Neural progenitor cell (in vitro differentiated cells): Measurements from ENCODE around the gene SERBP1. TPM values are rescaled to one million over a fixed set of nuclear protein-coding genes. Genes with fewer than 3 reads are reported as not detected.
"Not testable (repeated sequence)": the region's sequence is repeated elsewhere in the genome, so short reads cannot be mapped to it uniquely, and the experiment has no call there.

Source experiments
- DNase-seq: peaks from one replicate; pipeline ENCODE4 v3.0.0-alpha.2; 2016; ENCODE audit warnings: low spot score
- H2AFZ ChIP-seq: fragments of 200-600 bp; sonication (generic); replicated peaks from 2 replicates; pipeline ENCODE4 v1.6.1; 2016; ENCODE audit warnings: antibody characterized with exemption
- H3F3A ChIP-seq: fragments of 200-600 bp; sonication (generic); 2 replicates; pipeline ENCODE4 v1.6.1; 2016; ENCODE audit warnings: antibody characterized with exemption, low read depth
- H3K27ac ChIP-seq: fragments of 200-600 bp; sonication (generic); 2 replicates; pipeline ENCODE4 v1.5.1; 2016; ENCODE audit warnings: mild to moderate bottlenecking
- H3K27me3 ChIP-seq: fragments of 200-600 bp; sonication (generic); 2 replicates; pipeline ENCODE4 v1.6.1; 2016; ENCODE audit warnings: mild to moderate bottlenecking, moderate library complexity
- H3K36me3 ChIP-seq: fragments of 200-600 bp; sonication (generic); 2 replicates; pipeline ENCODE4 v1.5.1; 2016
- H3K4me1 ChIP-seq: fragments of 200-600 bp; sonication (generic); 2 replicates; pipeline ENCODE4 v1.6.1; 2016; ENCODE audit warnings: mixed run types
- H3K4me2 ChIP-seq: fragments of 200-600 bp; sonication (generic); 2 replicates; pipeline ENCODE4 v1.6.1; 2016
- H3K4me3 ChIP-seq: fragments of 200-600 bp; sonication (generic); 2 replicates; pipeline ENCODE4 v1.5.1; 2016
- H3K79me2 ChIP-seq: fragments of 200-600 bp; sonication (generic); 2 replicates; pipeline ENCODE4 v1.6.1; 2016; ENCODE audit warnings: low read depth
- H3K9ac ChIP-seq: fragments of 200-600 bp; sonication (generic); 2 replicates; pipeline ENCODE4 v1.6.1; 2016
- H3K9me3 ChIP-seq: fragments of 200-600 bp; sonication (generic); 2 replicates; pipeline ENCODE4 v1.5.1; 2016; ENCODE audit warnings: low read depth
- H4K20me1 ChIP-seq: fragments of 200-600 bp; sonication (generic); 2 replicates; pipeline ENCODE4 v1.6.1; 2016; ENCODE audit warnings: low read depth
- H3K27ac Mint-ChIP-seq: 3 replicates; pipeline ENCODE4 v1.8.0; 2021; ENCODE audit warnings: mixed read lengths
- H3K27me3 Mint-ChIP-seq: 2 replicates; pipeline ENCODE4 v1.8.0; 2022; ENCODE audit warnings: low read depth, mild to moderate bottlenecking, inconsistent platforms, moderate library complexity, mixed read lengths; ENCODE audit not compliant: insufficient read depth
- H3K36me3 Mint-ChIP-seq: 3 replicates; pipeline ENCODE4 v1.8.0; 2021; ENCODE audit warnings: mixed read lengths
- H3K4me1 Mint-ChIP-seq: 3 replicates; pipeline ENCODE4 v1.8.0; 2021; ENCODE audit warnings: mixed read lengths
- H3K4me3 Mint-ChIP-seq: 3 replicates; pipeline ENCODE4 v1.8.0; 2021; ENCODE audit warnings: mild to moderate bottlenecking, moderate library complexity, mixed read lengths
- H3K9me3 Mint-ChIP-seq: 3 replicates; pipeline ENCODE4 v1.8.0; 2020; ENCODE audit warnings: mixed read lengths
- CTCF ChIP-seq: fragments of 200-600 bp; sonication (generic); IDR thresholded peaks from 2 replicates; pipeline ENCODE4 v1.5.1; 2017; ENCODE audit warnings: antibody characterized with exemption, mild to moderate bottlenecking
- EZH2 ChIP-seq: fragments of 200-600 bp; sonication (generic); IDR thresholded peaks from 2 replicates; pipeline ENCODE4 v1.6.1; 2017; ENCODE audit warnings: antibody characterized with exemption, mild to moderate bottlenecking, moderate library complexity
- EZH2phosphoT487 ChIP-seq: fragments of 200-600 bp; sonication (generic); IDR thresholded peaks from 2 replicates; pipeline ENCODE4 v1.6.1; 2017; ENCODE audit warnings: antibody characterized with exemption
- total RNA-seq: library from RNA; depleted of rRNA; stranded (reverse); fragments of >200 nt; gene quantifications from 2 replicates; pipeline ENCODE4 v1.2.3, GENCODE V29; 2015; ENCODE audit warnings: low replicate concordance

SERBP1 gene
- total RNA-seq, 1 donor from 2014 or later: 534 TPM

DNA sequence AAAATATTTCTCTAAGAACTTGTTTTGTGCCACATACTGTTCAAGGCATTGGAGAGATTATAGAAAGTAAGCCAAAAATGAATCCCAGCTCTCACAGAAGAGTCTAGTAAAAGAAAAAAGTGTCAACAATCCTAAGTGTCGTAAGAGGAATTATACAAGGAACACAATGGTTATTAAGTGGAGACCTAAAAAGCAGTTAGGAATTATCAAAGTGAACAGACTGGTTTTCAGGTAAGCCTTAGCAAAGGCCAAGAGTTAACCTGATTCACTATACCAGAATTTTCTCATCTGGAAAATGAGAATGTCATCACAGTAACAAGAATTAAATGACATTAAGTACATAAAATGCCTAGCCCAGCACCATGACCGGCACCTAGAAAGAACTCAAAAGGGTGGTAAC is 15.6 kb downstream of the SERBP1 start:
- H3K4me3 ChIP-seq: no peak overlapping the region
- H3K36me3 Mint-ChIP-seq: peaks cover 38% of the 10 kb centered on the region
- peaks cover 41% of the 10 kb centered on the region for H3K36me3 ChIP-seq

GRCh38 chr1:67413101-67413500 is 17.1 kb downstream of the SERBP1 start:
- H3K4me3 ChIP-seq: not testable (repeated sequence)

More for the DNA sequence above, 15.6 kb downstream of the SERBP1 start:
- TF ChIP-seq CTCF (no peak), EZH2phosphoT487 (no peak), EZH2 (no peak)
- Histone ChIP-seq H3K79me2 (peaks cover 68% of the 10 kb centered on the region), H3K9ac (no peak overlapping the region), H3K4me1 (no peaks in the 10 kb centered on the region), H3K27me3 (no peaks in the 10 kb centered on the region), H3K27ac (no peak overlapping the region), H2AFZ (no peak overlapping the region), H3F3A (peaks cover 29% of the 10 kb centered on the region), H4K20me1 (peaks cover 81% of the 10 kb centered on the region), H3K4me2 (no peak overlapping the region), H3K9me3 (no peaks in the 10 kb centered on the region)
- Mint-ChIP-seq H3K4me1 (no peaks in the 10 kb centered on the region), H3K9me3 (no peaks in the 10 kb centered on the region), H3K4me3 (no peak overlapping the region), H3K27ac (no peak overlapping the region), H3K27me3 (no peaks in the 10 kb centered on the region)
- DNase-seq: no peak

DNA sequence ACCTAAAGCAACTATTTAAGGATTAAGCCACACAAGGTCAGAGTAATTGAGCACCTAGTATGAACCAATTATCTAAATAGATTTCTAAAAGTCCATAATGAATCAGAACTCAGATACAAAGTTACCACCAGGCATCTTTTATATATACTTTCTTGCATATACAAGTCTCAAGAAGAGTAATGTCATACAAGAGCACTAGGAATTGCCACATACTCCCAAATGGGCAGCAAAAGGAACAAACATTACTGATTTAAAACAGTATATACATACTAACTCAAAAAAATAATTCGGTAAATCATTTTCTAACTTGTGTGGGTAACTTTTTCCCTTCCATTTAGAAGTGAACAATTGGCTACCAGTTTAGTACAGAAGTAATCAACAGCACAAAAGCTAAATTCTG is 22.1 kb downstream of the SERBP1 start:
- Histone ChIP-seq H3K9ac (no peak overlapping the region), H3K27ac (peak overlapping the region; percentile 21), H3K36me3 (peaks cover 22% of the 10 kb centered on the region), H4K20me1 (peaks cover 23% of the 10 kb centered on the region), H2AFZ (no peak overlapping the region), H3K79me2 (peaks cover 7% of the 10 kb centered on the region), H3K4me3 (no peak overlapping the region), H3F3A (peaks cover 55% of the 10 kb centered on the region), H3K27me3 (no peaks in the 10 kb centered on the region), H3K9me3 (no peaks in the 10 kb centered on the region), H3K4me1 (no peaks in the 10 kb centered on the region), H3K4me2 (no peak overlapping the region)
- Mint-ChIP-seq H3K9me3 (no peaks in the 10 kb centered on the region), H3K36me3 (peaks cover 17% of the 10 kb centered on the region), H3K27ac (no peak overlapping the region), H3K4me3 (no peak overlapping the region), H3K4me1 (no peaks in the 10 kb centered on the region), H3K27me3 (no peaks in the 10 kb centered on the region)
- TF ChIP-seq CTCF (no peak), EZH2 (no peak)
- no peak for DNase-seq

More at GRCh38 chr1:67413101-67413500, 17.1 kb downstream of the SERBP1 start:
- H3K27ac ChIP-seq, H3K4me1 Mint-ChIP-seq, DNase-seq, H2AFZ ChIP-seq, H3K9me3 ChIP-seq, H3K27ac Mint-ChIP-seq, H3K27me3 Mint-ChIP-seq, H3K4me2 ChIP-seq, H3K27me3 ChIP-seq, H3K9ac ChIP-seq, H3K4me1 ChIP-seq, H3K9me3 Mint-ChIP-seq, H3K4me3 Mint-ChIP-seq: not testable (repeated sequence)
- peaks cover 39% of the 10 kb centered on the region for H3K36me3 ChIP-seq
- peaks cover 35% of the 10 kb centered on the region for H3K36me3 Mint-ChIP-seq
- H3K79me2 ChIP-seq: peaks cover 53% of the 10 kb centered on the region
- peaks cover 68% of the 10 kb centered on the region for H4K20me1 ChIP-seq
- H3F3A ChIP-seq: peaks cover 39% of the 10 kb centered on the region

- no peak overlapping the region for H3K4me3 ChIP-seq
- H3K27ac ChIP-seq: no peak overlapping the region
- H3K9me3 ChIP-seq: no peaks in the 10 kb centered on the region
- H2AFZ ChIP-seq: no peak overlapping the region
- H3K9me3 Mint-ChIP-seq: no peaks in the 10 kb centered on the region
- no peaks in the 10 kb centered on the region for H3K27me3 ChIP-seq
- H3K4me1 ChIP-seq: no peaks in the 10 kb centered on the region
- TF ChIP-seq EZH2 (no peak), CTCF (no peak), EZH2phosphoT487 (no peak)
- H3K36me3 ChIP-seq: peaks cover 22% of the 10 kb centered on the region
- no peak overlapping the region for H3K27ac Mint-ChIP-seq
- peaks cover 7% of the 10 kb centered on the region for H3K79me2 ChIP-seq
- DNase-seq: no peak
- no peaks in the 10 kb centered on the region for H3K4me1 Mint-ChIP-seq
- no peak overlapping the region for H3K4me3 Mint-ChIP-seq
- peaks cover 55% of the 10 kb centered on the region for H3F3A ChIP-seq
- H3K4me2 ChIP-seq: no peak overlapping the region
- H3K27me3 Mint-ChIP-seq: no peaks in the 10 kb centered on the region
- peaks cover 15% of the 10 kb centered on the region for H3K36me3 Mint-ChIP-seq
- peaks cover 20% of the 10 kb centered on the region for H4K20me1 ChIP-seq
- no peak overlapping the region for H3K9ac ChIP-seq
Observed at GRCh38 chr1:67407498-67407897, 22.7 kb downstream of the SERBP1 start.
